Measurements from ENCODE around the gene COL12A1. TPM values are rescaled to one million over a fixed set of nuclear protein-coding genes. Genes with fewer than 3 reads are reported as not detected.

The COL12A1 gene
- total RNA-seq, 1 experiment from 2014 or later = 10.4 TPM

DNA sequence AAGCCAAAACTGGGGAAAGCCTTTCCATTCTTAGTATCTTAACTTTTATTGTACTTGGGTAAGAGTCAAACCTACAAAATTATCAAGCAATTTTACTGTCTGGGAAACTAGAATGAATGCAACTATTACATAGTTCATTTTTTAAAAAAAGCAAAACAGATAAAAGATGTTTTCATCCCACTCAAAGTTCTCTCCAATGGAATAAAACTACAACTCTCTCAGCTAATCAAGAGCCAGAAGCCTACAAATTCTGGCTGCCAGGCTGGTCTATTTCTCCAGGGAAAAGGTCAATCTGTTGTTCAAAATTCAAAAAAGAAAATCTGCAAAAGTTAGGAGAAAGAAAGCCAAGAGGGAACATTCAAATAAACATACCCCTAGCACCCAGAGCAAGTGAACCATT, 56.2 kb downstream of the COL12A1 start:
- TF ChIP-seq POLR2AphosphoS5 (IDR thresholded peaks at IDR 0.05; ENCODE audit: low read depth, low read length) (no peak), TCF7L2 (IDR thresholded peaks at IDR 0.05; ENCODE audit: low read depth, low read length) (no peak), SIN3A (IDR thresholded peaks at IDR 0.05; ENCODE audit: borderline replicate concordance, insufficient read depth, low read depth, low read length) (no peak)
- TF ChIP-seq, protein P1, sequence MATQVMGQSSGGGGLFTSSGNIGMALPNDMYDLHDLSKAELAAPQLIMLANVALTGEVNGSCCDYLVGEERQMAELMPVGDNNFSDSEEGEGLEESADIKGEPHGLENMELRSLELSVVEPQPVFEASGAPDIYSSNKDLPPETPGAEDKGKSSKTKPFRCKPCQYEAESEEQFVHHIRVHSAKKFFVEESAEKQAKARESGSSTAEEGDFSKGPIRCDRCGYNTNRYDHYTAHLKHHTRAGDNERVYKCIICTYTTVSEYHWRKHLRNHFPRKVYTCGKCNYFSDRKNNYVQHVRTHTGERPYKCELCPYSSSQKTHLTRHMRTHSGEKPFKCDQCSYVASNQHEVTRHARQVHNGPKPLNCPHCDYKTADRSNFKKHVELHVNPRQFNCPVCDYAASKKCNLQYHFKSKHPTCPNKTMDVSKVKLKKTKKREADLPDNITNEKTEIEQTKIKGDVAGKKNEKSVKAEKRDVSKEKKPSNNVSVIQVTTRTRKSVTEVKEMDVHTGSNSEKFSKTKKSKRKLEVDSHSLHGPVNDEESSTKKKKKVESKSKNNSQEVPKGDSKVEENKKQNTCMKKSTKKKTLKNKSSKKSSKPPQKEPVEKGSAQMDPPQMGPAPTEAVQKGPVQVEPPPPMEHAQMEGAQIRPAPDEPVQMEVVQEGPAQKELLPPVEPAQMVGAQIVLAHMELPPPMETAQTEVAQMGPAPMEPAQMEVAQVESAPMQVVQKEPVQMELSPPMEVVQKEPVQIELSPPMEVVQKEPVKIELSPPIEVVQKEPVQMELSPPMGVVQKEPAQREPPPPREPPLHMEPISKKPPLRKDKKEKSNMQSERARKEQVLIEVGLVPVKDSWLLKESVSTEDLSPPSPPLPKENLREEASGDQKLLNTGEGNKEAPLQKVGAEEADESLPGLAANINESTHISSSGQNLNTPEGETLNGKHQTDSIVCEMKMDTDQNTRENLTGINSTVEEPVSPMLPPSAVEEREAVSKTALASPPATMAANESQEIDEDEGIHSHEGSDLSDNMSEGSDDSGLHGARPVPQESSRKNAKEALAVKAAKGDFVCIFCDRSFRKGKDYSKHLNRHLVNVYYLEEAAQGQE (IDR thresholded peaks at IDR 0.05; ENCODE audit: insufficient read depth in 1 of 2, low read depth in 2 of 2, low read length in 1 of 2) = no peak
- TF ChIP-seq, protein P2, sequence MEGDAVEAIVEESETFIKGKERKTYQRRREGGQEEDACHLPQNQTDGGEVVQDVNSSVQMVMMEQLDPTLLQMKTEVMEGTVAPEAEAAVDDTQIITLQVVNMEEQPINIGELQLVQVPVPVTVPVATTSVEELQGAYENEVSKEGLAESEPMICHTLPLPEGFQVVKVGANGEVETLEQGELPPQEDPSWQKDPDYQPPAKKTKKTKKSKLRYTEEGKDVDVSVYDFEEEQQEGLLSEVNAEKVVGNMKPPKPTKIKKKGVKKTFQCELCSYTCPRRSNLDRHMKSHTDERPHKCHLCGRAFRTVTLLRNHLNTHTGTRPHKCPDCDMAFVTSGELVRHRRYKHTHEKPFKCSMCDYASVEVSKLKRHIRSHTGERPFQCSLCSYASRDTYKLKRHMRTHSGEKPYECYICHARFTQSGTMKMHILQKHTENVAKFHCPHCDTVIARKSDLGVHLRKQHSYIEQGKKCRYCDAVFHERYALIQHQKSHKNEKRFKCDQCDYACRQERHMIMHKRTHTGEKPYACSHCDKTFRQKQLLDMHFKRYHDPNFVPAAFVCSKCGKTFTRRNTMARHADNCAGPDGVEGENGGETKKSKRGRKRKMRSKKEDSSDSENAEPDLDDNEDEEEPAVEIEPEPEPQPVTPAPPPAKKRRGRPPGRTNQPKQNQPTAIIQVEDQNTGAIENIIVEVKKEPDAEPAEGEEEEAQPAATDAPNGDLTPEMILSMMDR (IDR thresholded peaks at IDR 0.05) = no peak
- Histone ChIP-seq H3K36me3 (ENCODE audit: control insufficient read depth, insufficient read depth, low read length) (no peaks in the 10 kb centered on the region), H3K27ac (ENCODE audit: low read length) (no peak overlapping the region), H3K9me3 (ENCODE audit: control insufficient read depth, insufficient read depth, low read depth, low read length) (no peaks in the 10 kb centered on the region), H3K4me3 (ENCODE audit: low read depth in 2 of 2, low read length in 2 of 2) (no peak overlapping the region), H3K4me1 (ENCODE audit: control insufficient read depth, insufficient read depth, low read length) (no peaks in the 10 kb centered on the region), H3K27me3 (ENCODE audit: control insufficient read depth, insufficient read depth, low read length) (no peaks in the 10 kb centered on the region)
- ChIA-PET CTCF (no interaction called here), POLR2A (no interaction called here)
- intact Hi-C loops (cut with micrococcal nuclease; ENCODE audit: unreplicated experiment) (no loop called here), in situ Hi-C loops (cut with HindIII; ENCODE audit: low pct_unique_long_range_greater_than_20kb, low sequenced_read_pairs) (no loop called here)
- DNase-seq (ENCODE audit: low read depth, low spot score) (no peak), ATAC-seq (no peak)
- no TSS peak for BruUV-seq (replicated peaks)

DNA sequence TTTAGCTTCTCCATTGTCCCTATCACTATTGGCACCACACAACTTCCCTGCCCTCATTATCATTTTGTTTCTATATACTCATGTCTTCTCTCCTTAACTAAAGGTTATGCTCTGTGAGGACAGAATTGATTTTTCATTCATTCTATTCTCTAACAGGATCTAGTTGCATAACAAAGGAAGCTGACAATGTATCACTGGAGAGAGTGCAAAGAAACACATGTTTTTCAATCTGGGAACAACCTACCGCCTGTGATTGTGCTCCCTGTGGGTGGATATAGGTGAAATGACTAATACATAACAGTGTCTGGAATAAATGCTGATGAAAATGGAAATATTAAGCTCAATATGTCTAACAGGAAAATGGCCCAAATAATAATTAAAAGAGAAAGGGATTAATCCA, 56.6 kb downstream of the COL12A1 start:
- ATAC-seq (no peak), DNase-seq (ENCODE audit: low read depth, low spot score) (no peak)
- no TSS peak for BruUV-seq (replicated peaks)
- Histone ChIP-seq H3K4me1 (ENCODE audit: control insufficient read depth, insufficient read depth, low read length) (no peaks in the 10 kb centered on the region), H3K27ac (ENCODE audit: low read length) (no peak overlapping the region), H3K9me3 (ENCODE audit: control insufficient read depth, insufficient read depth, low read depth, low read length) (no peaks in the 10 kb centered on the region), H3K4me3 (ENCODE audit: low read depth in 2 of 2, low read length in 2 of 2) (no peak overlapping the region), H3K36me3 (ENCODE audit: control insufficient read depth, insufficient read depth, low read length) (no peaks in the 10 kb centered on the region), H3K27me3 (ENCODE audit: control insufficient read depth, insufficient read depth, low read length) (no peaks in the 10 kb centered on the region)
- CTCF ChIA-PET = no interaction called here
- in situ Hi-C loops (cut with HindIII; ENCODE audit: low pct_unique_long_range_greater_than_20kb, low sequenced_read_pairs) (no loop called here), intact Hi-C loops (cut with micrococcal nuclease; ENCODE audit: unreplicated experiment) (no loop called here)
- TF ChIP-seq, protein P1 (IDR thresholded peaks at IDR 0.05; ENCODE audit: insufficient read depth in 1 of 2, low read depth in 2 of 2, low read length in 1 of 2) = no peak
- TF ChIP-seq SIN3A (IDR thresholded peaks at IDR 0.05; ENCODE audit: borderline replicate concordance, insufficient read depth, low read depth, low read length) = no peak
- TF ChIP-seq, protein P2 (IDR thresholded peaks at IDR 0.05) = no peak
- TF ChIP-seq POLR2AphosphoS5 (IDR thresholded peaks at IDR 0.05; ENCODE audit: low read depth, low read length) = no peak
- POLR2A ChIA-PET = no interaction called here

All from Panc1 (cell line).